ENCODE data around the gene EFCAB9.

DNA sequence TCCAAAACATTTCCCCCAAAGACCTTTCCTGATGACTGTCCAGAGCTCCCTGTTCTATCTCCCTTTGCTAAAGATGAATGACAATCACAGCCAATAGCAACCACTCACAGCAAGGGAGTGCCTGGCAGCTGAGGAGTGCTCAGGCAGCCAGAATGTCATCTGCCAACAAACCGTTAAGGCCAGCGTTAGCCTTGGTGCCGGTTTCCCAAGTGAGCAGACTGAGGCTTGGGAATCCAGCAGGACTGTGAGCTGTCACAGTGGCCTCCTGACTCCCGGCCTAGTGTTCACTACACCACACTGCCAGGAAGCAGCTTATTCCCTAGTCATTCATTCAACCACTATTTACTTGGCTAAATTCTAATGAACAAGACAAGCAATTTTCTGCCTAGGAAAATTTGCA, 30.6 kb upstream of the EFCAB9 start:
- TF ChIP-seq CTBP1 (IDR thresholded peaks at IDR 0.05; ENCODE audit: borderline replicate concordance): no peak
- TF ChIP-seq SUZ12 (IDR thresholded peaks at IDR 0.05): no peak
- TF ChIP-seq HDGF (IDR thresholded peaks at IDR 0.05; ENCODE audit: borderline replicate concordance): no peak
- TF ChIP-seq ZNF384 (IDR thresholded peaks at IDR 0.05): no peak
- no peak for TF ChIP-seq NFRKB (IDR thresholded peaks at IDR 0.05)
- no peak for TF ChIP-seq PKNOX1 (IDR thresholded peaks at IDR 0.05)
- no peak for TF ChIP-seq FOXK2 (IDR thresholded peaks at IDR 0.05)
- TF ChIP-seq ARNT (IDR thresholded peaks at IDR 0.05): no peak
- no peak for TF ChIP-seq FOXA1 (IDR thresholded peaks at IDR 0.05)
- TF ChIP-seq SP1 (IDR thresholded peaks at IDR 0.05): no peak
